Thyroid gland (tissue), 4 donors: ENCODE data around the gene NXT1. TPM values are rescaled to one million over a fixed set of nuclear protein-coding genes. Genes with fewer than 3 reads are reported as not detected.

ENCODE experiments used
- DNase-seq, 2 donors: peaks; one replicate each; pipeline ENCODE4 v3.0.0-alpha.2; 2019
- H3K27ac ChIP-seq, 3 donors: fragments of 200-600 bp; sonication (generic); 1 replicate in 2 of 3; 2 replicates in 1 of 3; pipeline ENCODE4 v1.5.1; 2016 to 2019; ENCODE audit warnings: mild to moderate bottlenecking in 1 of 3, moderate library complexity in 1 of 3
- H3K27me3 ChIP-seq: fragments of 200-600 bp; sonication (generic); one replicate; pipeline ENCODE4 v1.5.1; 2019
- H3K36me3 ChIP-seq, 2 donors: fragments of 200-600 bp; sonication (generic); one replicate each; pipeline ENCODE4 v1.5.1; 2016 to 2019
- H3K4me1 ChIP-seq, 2 donors: fragments of 200-600 bp; sonication (generic); one replicate each; pipeline ENCODE4 v1.5.1; 2017 to 2019
- H3K4me3 ChIP-seq, 3 donors: fragments of 200-600 bp; sonication (generic); replicated peaks in 1 of 3; 1 replicate in 2 of 3; 2 replicates in 1 of 3; pipeline ENCODE4 v1.5.1; 2016; ENCODE audit warnings: mild to moderate bottlenecking in 1 of 3
- H3K9me3 ChIP-seq: fragments of 200-600 bp; sonication (generic); one replicate; pipeline ENCODE4 v1.5.1; 2017
- CTCF ChIP-seq, 6 experiments: fragments of 200-600 bp in 3 of 6; fragments of 450-650 bp in 3 of 6; sonication (generic) in 3 of 6; IDR thresholded peaks; one replicate each; pipeline ENCODE4 v1.5.1; 2016 to 2019; ENCODE audit warnings: antibody characterized with exemption in 6 of 6, mild to moderate bottlenecking in 2 of 6, inconsistent platforms in 1 of 6, moderate library complexity in 1 of 6
- POLR2A ChIP-seq, 2 donors: fragments of 450-650 bp; IDR thresholded peaks; one replicate each; pipeline ENCODE4 v1.6.1; 2017; ENCODE audit warnings: antibody characterized with exemption in 2 of 2, mild to moderate bottlenecking in 2 of 2, moderate library complexity in 1 of 2
- WGBS, 2 donors: methylation state at CpG; one replicate each; pipeline ENCODE4 v1.1.5; 2017; 5-methylcytosine and 5-hydroxymethylcytosine counted together
- intact Hi-C: fragments of 100-400 bp; cut with DNase I; formaldehyde crosslinking; loops from one replicate; pipeline ENCODE4 v1.15.1; 2023
- total RNA-seq, 4 donors: library from RNA; depleted of rRNA; stranded (reverse); fragments of >200 nt; gene quantifications; one replicate each; pipeline ENCODE4 v1.2.3, GENCODE V29; 2016

The NXT1 gene
- total RNA-seq, 4 donors from 2014 or later, result 27.2 to 50.8 (median 37.2) TPM

DNA sequence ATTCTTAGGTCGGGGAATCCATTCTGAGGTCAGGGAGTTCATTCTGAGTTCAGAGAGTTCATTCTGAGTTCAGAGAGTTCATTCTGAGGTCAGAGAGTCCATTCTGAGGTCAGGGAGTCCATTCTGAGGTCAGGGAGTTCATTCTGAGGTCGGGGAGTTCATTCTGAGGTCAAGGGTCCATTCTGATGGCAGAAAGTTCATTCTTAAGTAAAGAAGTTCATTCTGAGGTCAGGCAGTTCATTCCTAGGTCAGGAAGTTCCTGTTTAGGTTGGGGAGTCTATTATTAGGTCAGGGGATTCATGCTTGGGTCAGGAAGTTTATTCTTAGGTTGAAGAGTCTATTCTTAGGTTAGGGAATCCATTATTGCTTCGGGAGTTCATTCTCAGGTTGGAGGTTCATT is 16.5 kb upstream of the NXT1 start:
- intact Hi-C loops, result no loop called here
- H3K4me3 ChIP-seq, result no peak overlapping the region
- TF ChIP-seq CTCF (IDR thresholded peaks at IDR 0.05) (no peak), POLR2A (IDR thresholded peaks at IDR 0.05) (no peak)
- H3K4me1 ChIP-seq, result no peaks in the 10 kb centered on the region
- no peaks in the 10 kb centered on the region for H3K27me3 ChIP-seq
- H3K27ac ChIP-seq, result no peak overlapping the region
- 60 to 62% methylated on average over 3 of the region's 3 CpGs for WGBS, 2 donors
- no peaks in the 10 kb centered on the region for H3K9me3 ChIP-seq
- no peak for DNase-seq
- no peaks in the 10 kb centered on the region for H3K36me3 ChIP-seq

DNA sequence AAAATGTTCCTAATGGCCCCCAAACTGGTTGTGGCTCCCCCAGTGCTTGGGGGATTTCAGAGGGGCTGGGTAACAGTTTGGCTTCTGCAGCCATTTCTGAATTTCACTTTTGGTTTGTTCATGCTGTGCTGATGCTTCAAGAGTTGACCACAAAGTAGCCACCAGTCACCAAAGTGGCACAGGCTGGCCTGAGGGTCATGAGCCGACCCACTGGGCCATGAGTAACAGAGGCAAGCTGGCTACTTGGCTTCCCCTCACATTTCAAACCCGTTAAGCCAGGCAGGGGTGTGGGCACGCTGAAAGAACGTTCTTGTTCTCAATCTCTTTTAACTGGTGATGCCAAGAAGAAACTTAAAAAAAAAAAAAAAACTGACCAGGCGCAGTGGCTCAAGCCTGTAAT is 15.1 kb upstream of the NXT1 start:
- Histone ChIP-seq H3K9me3 (no peaks in the 10 kb centered on the region), H3K4me1 (no peaks in the 10 kb centered on the region), H3K27ac (no peak overlapping the region), H3K27me3 (no peaks in the 10 kb centered on the region), H3K4me3 (no peak overlapping the region), H3K36me3 (no peaks in the 10 kb centered on the region)
- intact Hi-C loops, result no loop called here
- no peak for DNase-seq
- 94 to 96% methylated on average over 5 of the region's 5 CpGs for WGBS, 2 donors
- TF ChIP-seq POLR2A (IDR thresholded peaks at IDR 0.05) (no peak), CTCF (IDR thresholded peaks at IDR 0.05) (no peak)

GRCh38 chr20:23336476-23336875 is 14.1 kb upstream of the NXT1 start:
- H3K36me3 ChIP-seq, result no peaks in the 10 kb centered on the region
- H3K4me1 ChIP-seq, result no peaks in the 10 kb centered on the region
- no peak overlapping the region for H3K27ac ChIP-seq
- no peak for TF ChIP-seq POLR2A (IDR thresholded peaks at IDR 0.05)
- TF ChIP-seq CTCF (IDR thresholded peaks at IDR 0.05), result no peak
- no peak overlapping the region for H3K4me3 ChIP-seq
- no peaks in the 10 kb centered on the region for H3K9me3 ChIP-seq
- no peaks in the 10 kb centered on the region for H3K27me3 ChIP-seq
- intact Hi-C loops, result no loop called here
- 93 to 98% methylated on average over 5 of the region's 5 CpGs for WGBS, 2 donors
- no peak for DNase-seq

GRCh38 chr20:23337312-23337711 is 13.3 kb upstream of the NXT1 start:
- TF ChIP-seq POLR2A (IDR thresholded peaks at IDR 0.05) (no peak), CTCF (IDR thresholded peaks at IDR 0.05) (no peak)
- intact Hi-C loops, result no loop called here
- no peaks in the 10 kb centered on the region for H3K36me3 ChIP-seq
- H3K4me3 ChIP-seq, result no peak overlapping the region
- H3K4me1 ChIP-seq, result no peaks in the 10 kb centered on the region
- no peaks in the 10 kb centered on the region for H3K27me3 ChIP-seq
- H3K9me3 ChIP-seq, result no peaks in the 10 kb centered on the region
- DNase-seq, result no peak
- no peak overlapping the region for H3K27ac ChIP-seq

GRCh38 chr20:23339986-23340385 is 10.6 kb upstream of the NXT1 start:
- Histone ChIP-seq H3K4me3 (no peak overlapping the region), H3K4me1 (no peaks in the 10 kb centered on the region), H3K27ac (no peak overlapping the region), H3K9me3 (no peaks in the 10 kb centered on the region), H3K27me3 (no peaks in the 10 kb centered on the region), H3K36me3 (no peaks in the 10 kb centered on the region)
- intact Hi-C loops, result loop anchor here (5.0 to 10.0 kb wide), 2 partner anchors 295 to 648 kb away; partner anchors contain the start of gene THBD
- TF ChIP-seq CTCF (IDR thresholded peaks at IDR 0.05), result no peak
- TF ChIP-seq POLR2A (IDR thresholded peaks at IDR 0.05), result no peak
- 80 to 100% methylated on average over 1 to 10 of the region's 13 CpGs for WGBS, 2 donors
- DNase-seq, result no peak
